ENCODE results near the gene EPHA4. TPM values are rescaled to one million over a fixed set of nuclear protein-coding genes. Genes with fewer than 3 reads are reported as not detected.

The EPHA4 gene
- total RNA-seq, 4 donors from 2014 or later: 38.9 to 98.9 (median 68.0) TPM

GRCh38 chr2:221482666-221483455 is 89.2 kb downstream of the EPHA4 start:
- intact Hi-C loops (cut with DNase I): no loop called here
- WGBS, 2 donors: 74 to 82% methylated on average over 12 of the region's 12 CpGs
- H3K27me3 ChIP-seq: no peaks in the 10 kb centered on the region
- H3K36me3 ChIP-seq: no peaks in the 10 kb centered on the region
- peaks cover 0 to 3% of the 10 kb centered on the region in 2 donors for H3K4me1 ChIP-seq
- H3K4me3 ChIP-seq (replicated peaks in 1 of 3): no peak overlapping the region
- no peaks in the 10 kb centered on the region for H3K9me3 ChIP-seq
- TF ChIP-seq CTCF (IDR thresholded peaks at IDR 0.05) (no peak), POLR2A (IDR thresholded peaks at IDR 0.05) (no peak)
- H3K27ac ChIP-seq: no peak overlapping the region
- no peak for DNase-seq

GRCh38 chr2:221480821-221481220 is 91.3 kb downstream of the EPHA4 start:
- no peak for DNase-seq
- H3K4me1 ChIP-seq: peaks cover 0 to 3% of the 10 kb centered on the region in 2 donors
- TF ChIP-seq CTCF (IDR thresholded peaks at IDR 0.05): no peak
- TF ChIP-seq POLR2A (IDR thresholded peaks at IDR 0.05): no peak
- WGBS, 2 donors: 92 to 93% methylated on average over 3 of the region's 3 CpGs
- no peak overlapping the region for H3K4me3 ChIP-seq (replicated peaks in 1 of 3)
- no peaks in the 10 kb centered on the region for H3K36me3 ChIP-seq
- no peaks in the 10 kb centered on the region for H3K27me3 ChIP-seq
- no peaks in the 10 kb centered on the region for H3K9me3 ChIP-seq
- intact Hi-C loops (cut with DNase I): no loop called here
- H3K27ac ChIP-seq: no peak overlapping the region

- Histone ChIP-seq H3K4me3 (replicated peaks in 1 of 3) (no peak overlapping the region), H3K36me3 (no peaks in the 10 kb centered on the region), H3K4me1 (peaks cover 0 to 3% of the 10 kb centered on the region in 2 donors), H3K9me3 (no peaks in the 10 kb centered on the region), H3K27ac (no peak overlapping the region), H3K27me3 (no peaks in the 10 kb centered on the region)
- intact Hi-C loops (cut with DNase I): no loop called here
- TF ChIP-seq POLR2A (IDR thresholded peaks at IDR 0.05) (no peak), CTCF (IDR thresholded peaks at IDR 0.05) (no peak)
- DNase-seq: no peak
- 79 to 85% methylated on average over 7 of the region's 7 CpGs for WGBS, 2 donors
Measured at GRCh38 chr2:221480163-221480562, 91.9 kb downstream of the EPHA4 start.

GRCh38 chr2:221478485-221478863 is 93.6 kb downstream of the EPHA4 start:
- Histone ChIP-seq H3K27me3 (no peaks in the 10 kb centered on the region), H3K36me3 (no peaks in the 10 kb centered on the region), H3K4me3 (replicated peaks in 1 of 3) (no peak overlapping the region), H3K4me1 (peaks cover 0 to 3% of the 10 kb centered on the region in 2 donors), H3K27ac (no peak overlapping the region), H3K9me3 (no peaks in the 10 kb centered on the region)
- WGBS, 2 donors: 83 to 96% methylated on average over 2 of the region's 2 CpGs
- DNase-seq: no peak
- intact Hi-C loops (cut with DNase I): no loop called here
- TF ChIP-seq POLR2A (IDR thresholded peaks at IDR 0.05) (no peak), CTCF (IDR thresholded peaks at IDR 0.05) (no peak)

- H3K27me3 ChIP-seq: no peaks in the 10 kb centered on the region
- H3K9me3 ChIP-seq: no peaks in the 10 kb centered on the region
- WGBS, 2 donors: 77 to 83% methylated on average over 8 of the region's 8 CpGs
- no peak overlapping the region for H3K4me3 ChIP-seq (replicated peaks in 1 of 3)
- DNase-seq: no peak
- intact Hi-C loops (cut with DNase I): no loop called here
- TF ChIP-seq POLR2A (IDR thresholded peaks at IDR 0.05): no peak
- no peak for TF ChIP-seq CTCF (IDR thresholded peaks at IDR 0.05)
- no peaks in the 10 kb centered on the region for H3K36me3 ChIP-seq
- no peak overlapping the region for H3K27ac ChIP-seq
- H3K4me1 ChIP-seq: peaks cover 0 to 3% of the 10 kb centered on the region in 2 donors
Measured at GRCh38 chr2:221477714-221478484, 94.2 kb downstream of the EPHA4 start.

Data from thyroid gland (tissue), 4 donors.